ENCODE data around the gene TNN.

- no peak for TF ChIP-seq CTCF (IDR thresholded peaks at IDR 0.05; ENCODE audit: low read depth, low read length)
- TF ChIP-seq EZH2phosphoT487 (IDR thresholded peaks at IDR 0.05; ENCODE audit: low read depth) = no peak
These were observed 49.3 kb downstream of the TNN start for GRCh38 chr1:175116903-175117302.

Data from OCI-LY3 (cell line).